Thyroid gland (tissue), 4 donors: ENCODE measurements around the gene RNF224. TPM values are rescaled to one million over a fixed set of nuclear protein-coding genes. Genes with fewer than 3 reads are reported as not detected.
A peak's percentile ranks its signal among the peaks of the same experiment; 100 is the strongest.

Source experiments
- DNase-seq, 2 donors: peaks; one replicate each; pipeline ENCODE4 v3.0.0-alpha.2; 2019
- H3K27ac ChIP-seq, 3 donors: fragments of 200-600 bp; sonication (generic); 1 replicate in 2 of 3; 2 replicates in 1 of 3; pipeline ENCODE4 v1.5.1; 2016 to 2019; ENCODE audit warnings: mild to moderate bottlenecking in 1 of 3, moderate library complexity in 1 of 3
- H3K27me3 ChIP-seq: fragments of 200-600 bp; sonication (generic); one replicate; pipeline ENCODE4 v1.5.1; 2019
- H3K36me3 ChIP-seq, 2 donors: fragments of 200-600 bp; sonication (generic); one replicate each; pipeline ENCODE4 v1.5.1; 2016 to 2019
- H3K4me1 ChIP-seq, 2 donors: fragments of 200-600 bp; sonication (generic); one replicate each; pipeline ENCODE4 v1.5.1; 2017 to 2019
- H3K4me3 ChIP-seq, 3 donors: fragments of 200-600 bp; sonication (generic); replicated peaks in 1 of 3; 1 replicate in 2 of 3; 2 replicates in 1 of 3; pipeline ENCODE4 v1.5.1; 2016; ENCODE audit warnings: mild to moderate bottlenecking in 1 of 3
- H3K9me3 ChIP-seq: fragments of 200-600 bp; sonication (generic); one replicate; pipeline ENCODE4 v1.5.1; 2017
- POLR2A ChIP-seq, 2 donors: fragments of 450-650 bp; IDR thresholded peaks; one replicate each; pipeline ENCODE4 v1.6.1; 2017; ENCODE audit warnings: antibody characterized with exemption in 2 of 2, mild to moderate bottlenecking in 2 of 2, moderate library complexity in 1 of 2
- WGBS, 2 donors: methylation state at CpG; one replicate each; pipeline ENCODE4 v1.1.5; 2017; 5-methylcytosine and 5-hydroxymethylcytosine counted together
- intact Hi-C: fragments of 100-400 bp; cut with DNase I; formaldehyde crosslinking; loops from one replicate; pipeline ENCODE4 v1.15.1; 2023
- total RNA-seq, 4 donors: library from RNA; depleted of rRNA; stranded (reverse); fragments of >200 nt; gene quantifications; one replicate each; pipeline ENCODE4 v1.2.3, GENCODE V29; 2016
- TF ChIP-seq, protein P1 (sequence below), 6 experiments: fragments of 200-600 bp in 3 of 6; fragments of 450-650 bp in 3 of 6; sonication (generic) in 3 of 6; IDR thresholded peaks; one replicate each; pipeline ENCODE4 v1.5.1; 2016 to 2019; ENCODE audit warnings: antibody characterized with exemption in 6 of 6, mild to moderate bottlenecking in 2 of 6, inconsistent platforms in 1 of 6, moderate library complexity in 1 of 6

The RNF224 gene
- total RNA-seq, 4 donors from 2014 or later = 0.33 to 0.81 TPM; not detected in 2

GRCh38 chr9:137200311-137201204 lies 26.7 kb upstream of the RNF224 start, which contains the start of gene TPRN:
Gene TPRN (minus strand): TSS chr9:137200741. CDS start chr9:137200711, 30 bp downstream.
- intact Hi-C loops = no loop called here
- peak; percentile 56 to 94 for TF ChIP-seq POLR2A (IDR thresholded peaks at IDR 0.05)
- TF ChIP-seq, protein P1, sequence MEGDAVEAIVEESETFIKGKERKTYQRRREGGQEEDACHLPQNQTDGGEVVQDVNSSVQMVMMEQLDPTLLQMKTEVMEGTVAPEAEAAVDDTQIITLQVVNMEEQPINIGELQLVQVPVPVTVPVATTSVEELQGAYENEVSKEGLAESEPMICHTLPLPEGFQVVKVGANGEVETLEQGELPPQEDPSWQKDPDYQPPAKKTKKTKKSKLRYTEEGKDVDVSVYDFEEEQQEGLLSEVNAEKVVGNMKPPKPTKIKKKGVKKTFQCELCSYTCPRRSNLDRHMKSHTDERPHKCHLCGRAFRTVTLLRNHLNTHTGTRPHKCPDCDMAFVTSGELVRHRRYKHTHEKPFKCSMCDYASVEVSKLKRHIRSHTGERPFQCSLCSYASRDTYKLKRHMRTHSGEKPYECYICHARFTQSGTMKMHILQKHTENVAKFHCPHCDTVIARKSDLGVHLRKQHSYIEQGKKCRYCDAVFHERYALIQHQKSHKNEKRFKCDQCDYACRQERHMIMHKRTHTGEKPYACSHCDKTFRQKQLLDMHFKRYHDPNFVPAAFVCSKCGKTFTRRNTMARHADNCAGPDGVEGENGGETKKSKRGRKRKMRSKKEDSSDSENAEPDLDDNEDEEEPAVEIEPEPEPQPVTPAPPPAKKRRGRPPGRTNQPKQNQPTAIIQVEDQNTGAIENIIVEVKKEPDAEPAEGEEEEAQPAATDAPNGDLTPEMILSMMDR (IDR thresholded peaks at IDR 0.05) = peak in 1 of 6 experiments; percentile 7
- peak within 1 kb of the TSS; percentile 30 to 71 (median 52) for H3K27ac ChIP-seq

DNA sequence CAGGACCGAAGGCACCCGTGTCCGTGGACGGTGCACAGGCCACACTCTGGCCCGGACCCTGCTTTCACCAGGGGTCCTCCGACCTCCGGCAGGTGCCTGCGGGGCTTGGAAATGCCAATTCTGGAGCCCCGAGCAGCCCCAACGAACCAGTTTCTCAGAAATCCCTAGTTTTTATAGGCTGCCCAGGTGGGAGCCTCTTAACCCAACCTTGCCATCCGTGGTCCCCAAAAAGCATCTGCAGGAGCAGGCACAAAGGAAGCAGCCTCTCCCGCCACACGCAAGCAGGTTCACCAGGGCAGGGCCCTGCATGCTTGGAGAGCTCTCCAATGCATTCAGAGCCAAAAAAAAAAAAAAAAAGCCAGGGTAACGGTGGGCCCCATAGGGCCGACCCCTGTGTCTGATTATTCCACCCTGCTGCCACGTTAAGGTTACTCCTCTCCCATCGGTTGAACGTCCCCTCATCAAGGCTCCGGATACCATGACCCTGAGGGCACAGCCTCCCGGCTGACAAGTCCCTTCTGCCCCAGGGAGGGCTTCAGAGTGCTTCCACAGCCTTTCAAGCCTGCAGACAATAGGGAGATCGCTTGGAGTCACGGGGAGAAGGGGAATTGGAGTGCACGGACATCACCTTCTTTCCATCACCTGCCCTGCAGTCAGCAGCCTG lies 26.0 kb upstream of the RNF224 start:
- Histone ChIP-seq H3K27ac (peak overlapping the region; percentile 30 to 71 (median 52)), H3K36me3 (no peaks in the 10 kb centered on the region), H3K27me3 (no peaks in the 10 kb centered on the region), H3K4me1 (peaks cover 42 to 66% of the 10 kb centered on the region in 2 donors), H3K4me3 (peak overlapping the region; percentile 11 to 57 (median 57)), H3K9me3 (no peaks in the 10 kb centered on the region)
- TF ChIP-seq, protein P1 (IDR thresholded peaks at IDR 0.05) = no peak
- no peak for DNase-seq
- WGBS, 2 donors = 21 to 32% methylated on average over 14 to 17 of the region's 23 CpGs
- intact Hi-C loops = no loop called here

More at GRCh38 chr9:137200311-137201204, 26.7 kb upstream of the RNF224 start, which contains the start of gene TPRN:
- peak; percentile 100 for DNase-seq
- no peaks in the 10 kb centered on the region for H3K9me3 ChIP-seq
- H3K27me3 ChIP-seq = no peaks in the 10 kb centered on the region
- peaks cover 35 to 60% of the 10 kb centered on the region in 2 donors for H3K4me1 ChIP-seq
- peak within 1 kb of the TSS; percentile 11 to 57 (median 57) for H3K4me3 ChIP-seq
- WGBS, 2 donors = 0 to 2% methylated on average over 1 to 10 of the region's 118 CpGs
- H3K36me3 ChIP-seq = no peaks in the 10 kb centered on the region

DNA sequence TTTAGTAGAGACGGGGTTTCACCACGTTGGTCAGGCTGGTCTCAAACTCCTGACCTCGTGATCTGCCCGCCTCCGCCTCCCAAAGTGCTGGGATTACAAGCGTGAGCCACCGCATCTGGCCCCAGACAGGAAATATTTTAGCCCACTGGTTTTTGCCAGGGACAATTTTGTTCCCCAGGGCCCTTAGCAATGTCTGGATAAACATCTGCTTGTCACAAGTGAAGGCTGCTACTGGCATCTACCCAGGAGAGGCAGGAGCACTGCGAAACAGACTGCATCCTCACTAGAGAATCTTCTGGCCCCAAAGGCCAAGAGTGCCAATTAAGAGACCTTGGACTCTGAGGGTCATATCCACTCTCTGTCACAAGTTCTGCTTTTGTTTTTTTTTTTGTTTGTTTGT lies 24.3 kb upstream of the RNF224 start:
- H3K4me3 ChIP-seq = no peak overlapping the region
- WGBS, 2 donors = 79 to 95% methylated on average over 7 to 8 of the region's 8 CpGs
- H3K9me3 ChIP-seq = no peaks in the 10 kb centered on the region
- DNase-seq = no peak
- H3K27ac ChIP-seq = no peak overlapping the region
- no peaks in the 10 kb centered on the region for H3K36me3 ChIP-seq
- H3K27me3 ChIP-seq = no peaks in the 10 kb centered on the region
- no peak for TF ChIP-seq POLR2A (IDR thresholded peaks at IDR 0.05)
- TF ChIP-seq, protein P1 (IDR thresholded peaks at IDR 0.05) = no peak
- H3K4me1 ChIP-seq = peaks cover 47 to 66% of the 10 kb centered on the region in 2 donors
- intact Hi-C loops = no loop called here

DNA sequence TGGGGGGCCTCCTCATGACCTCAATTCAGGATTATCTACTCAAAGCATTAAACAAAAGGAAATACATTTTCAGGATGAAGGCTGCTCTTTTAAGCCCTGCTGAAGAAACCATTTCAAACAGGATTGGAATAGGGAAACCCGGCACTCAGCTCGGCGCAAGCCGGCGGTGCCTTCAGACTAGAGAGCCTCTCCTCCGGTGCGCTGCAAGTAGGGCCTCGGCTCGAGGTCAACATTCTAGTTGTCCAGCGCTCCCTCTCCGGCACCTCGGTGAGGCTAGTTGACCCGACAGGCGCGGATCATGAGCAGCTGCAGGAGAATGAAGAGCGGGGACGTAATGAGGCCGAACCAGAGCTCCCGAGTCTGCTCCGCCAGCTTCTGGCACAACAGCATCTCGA lies 22.6 kb upstream of the RNF224 start:
- Histone ChIP-seq H3K4me3 (peak overlapping the region; percentile 74 to 99 (median 81)), H3K27me3 (no peaks in the 10 kb centered on the region), H3K4me1 (peaks cover 30 to 49% of the 10 kb centered on the region in 2 donors), H3K27ac (peak overlapping the region in 1 of 3 donors; percentile 48), H3K36me3 (no peaks in the 10 kb centered on the region), H3K9me3 (no peaks in the 10 kb centered on the region)
- TF ChIP-seq, protein P1 (IDR thresholded peaks at IDR 0.05) = no peak
- no peak for TF ChIP-seq POLR2A (IDR thresholded peaks at IDR 0.05)
- intact Hi-C loops = no loop called here
- 15 to 24% methylated on average over 9 to 17 of the region's 21 CpGs for WGBS, 2 donors
- no peak for DNase-seq
